HG03103 (cell line): Measurements from ENCODE around the gene HELT.
"Not testable (repeated sequence)": the region's sequence is repeated elsewhere in the genome, so short reads cannot be mapped to it uniquely, and the experiment has no call there.

Experiments
- ATAC-seq: cut with Tn5 transposase; IDR thresholded peaks from one replicate; pipeline ENCODE4 v1.9.1; 2021; ENCODE audit warnings: low read depth; ENCODE audit not compliant: unreplicated experiment

HELT gene

GRCh38 chr4:185033950-185034349, 15.7 kb downstream of the HELT start:
- no peak for ATAC-seq

- ATAC-seq, result no peak
Measured at GRCh38 chr4:185035284-185035683, 17.0 kb downstream of the HELT start.

DNA sequence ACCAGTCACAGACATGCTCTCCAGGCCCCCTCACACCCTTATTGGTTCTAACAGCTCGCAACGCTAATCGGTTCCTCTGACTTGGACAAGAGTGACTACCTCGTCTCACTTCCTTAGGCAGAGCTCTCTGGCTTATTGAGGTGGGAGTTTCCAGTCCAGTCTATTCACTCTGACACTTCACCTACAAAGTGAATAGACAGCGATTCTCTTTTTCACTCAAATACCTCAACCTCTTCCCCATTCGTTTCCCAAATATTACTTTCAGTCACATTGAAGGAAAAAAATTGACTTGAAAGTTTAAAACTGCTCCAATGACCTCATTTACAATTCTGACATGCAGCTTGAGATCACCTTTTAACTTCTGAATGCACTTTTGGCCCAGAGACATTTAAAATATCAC, 17.7 kb downstream of the HELT start:
- no peak for ATAC-seq

DNA sequence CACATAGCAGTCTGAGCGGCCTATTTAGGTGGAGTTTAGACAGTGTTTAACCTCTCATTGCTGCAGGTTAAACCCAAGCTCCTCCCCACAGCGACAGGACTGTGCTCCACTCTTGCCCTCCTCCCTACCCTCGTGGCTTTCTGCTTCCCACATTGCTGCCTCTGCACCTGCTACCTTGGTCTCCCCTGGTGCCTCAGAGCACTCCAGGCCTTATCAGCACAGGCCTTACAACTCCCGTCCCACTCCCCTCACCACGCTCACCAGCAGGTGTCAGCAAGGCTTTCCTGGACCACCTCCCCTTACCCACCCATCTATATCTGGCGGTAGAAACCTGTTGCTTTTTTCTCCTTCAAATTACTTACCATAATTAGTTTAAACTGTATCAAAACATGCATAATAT, 18.6 kb downstream of the HELT start:
- no peak for ATAC-seq

- peak; percentile 84 for ATAC-seq
Measured at GRCh38 chr4:185039508-185040273, 21.4 kb downstream of the HELT start.

- ATAC-seq, result no peak
Measured at GRCh38 chr4:185040523-185040922, 22.2 kb downstream of the HELT start.

GRCh38 chr4:185050286-185050685, 32.0 kb downstream of the HELT start:
- not testable (repeated sequence) for ATAC-seq

DNA sequence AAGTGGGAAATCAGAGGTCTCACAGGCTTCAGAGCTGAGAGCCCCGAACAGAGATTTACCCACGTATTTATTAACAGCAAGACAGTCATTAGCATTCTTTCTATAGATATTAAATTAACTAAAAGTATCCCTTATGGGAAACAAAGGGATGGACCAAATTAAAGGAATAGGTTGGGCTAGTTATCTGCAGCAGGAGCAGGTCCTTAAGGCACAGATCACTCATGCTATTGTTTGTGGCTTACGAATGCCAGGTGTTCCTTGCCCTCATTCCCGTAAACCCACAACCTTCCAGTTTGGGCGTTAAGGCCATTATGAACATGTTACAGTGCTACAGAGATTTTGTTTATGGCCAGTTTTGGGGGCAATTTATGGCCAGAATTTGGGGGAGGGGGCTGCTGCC, 33.0 kb downstream of the HELT start:
- ATAC-seq, result not testable (repeated sequence)

DNA sequence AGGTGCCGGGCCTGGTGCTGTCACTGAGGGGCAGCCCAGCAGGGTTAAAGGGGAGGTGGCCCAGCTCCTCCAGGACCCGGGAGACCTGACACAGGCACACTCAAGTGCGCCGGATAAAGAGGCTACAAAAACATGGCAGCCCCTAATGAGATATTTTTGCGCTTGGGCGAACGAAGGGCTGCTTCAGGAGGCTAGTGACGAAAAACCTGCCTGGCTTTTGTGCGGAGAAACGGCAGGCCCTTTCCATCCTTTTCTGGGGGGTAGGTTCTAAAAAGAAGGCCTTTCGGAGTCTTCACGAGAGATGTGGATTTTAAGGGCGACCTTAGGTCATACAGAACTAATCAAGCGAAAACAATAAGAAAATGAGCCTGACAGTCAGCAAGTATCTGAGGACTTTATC, 35.5 kb downstream of the HELT start:
- no peak for ATAC-seq

DNA sequence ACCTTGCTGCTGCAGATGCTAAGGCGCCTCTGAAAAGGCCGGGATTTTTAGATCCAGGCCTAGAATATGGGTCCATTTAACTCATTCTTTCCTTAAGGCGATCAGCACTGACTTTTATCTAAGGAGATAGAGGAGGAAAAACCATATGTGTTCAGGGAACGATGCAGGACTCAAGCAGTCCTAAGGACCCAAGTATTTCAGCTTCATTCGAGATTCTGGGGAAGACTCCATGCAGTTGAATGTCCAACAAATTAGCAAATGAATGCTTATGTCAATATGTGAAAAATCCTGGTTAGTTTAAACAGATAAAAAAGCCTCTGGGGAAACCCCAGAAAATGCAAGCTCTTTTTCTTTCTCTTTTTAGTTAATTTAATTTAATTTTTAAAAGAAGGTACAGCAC, 36.0 kb downstream of the HELT start:
- ATAC-seq, result no peak

DNA sequence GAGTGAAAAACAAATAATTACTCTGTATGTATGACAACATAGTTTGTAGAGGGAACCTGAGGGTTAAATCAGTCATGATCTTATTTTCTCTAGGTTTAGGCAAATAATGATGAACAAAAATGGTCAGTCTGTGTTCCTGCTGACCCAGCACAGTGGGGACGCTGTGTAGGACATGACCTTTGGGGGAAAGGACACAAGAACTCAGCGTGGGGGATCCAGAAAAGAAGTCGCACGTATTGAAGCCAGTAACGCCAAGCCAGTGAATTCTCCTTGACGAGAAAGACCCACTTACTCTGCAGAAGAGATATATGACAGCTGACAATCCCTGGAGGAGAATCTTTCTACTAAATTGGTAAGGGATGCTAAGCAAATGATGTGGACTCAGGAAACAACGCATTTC, 36.6 kb downstream of the HELT start:
- no peak for ATAC-seq

GRCh38 chr4:185061610-185062009, 43.3 kb downstream of the HELT start:
- ATAC-seq, result no peak

- ATAC-seq, result no peak
Measured at GRCh38 chr4:185062606-185063005, 44.3 kb downstream of the HELT start.

GRCh38 chr4:185066179-185066578, 47.9 kb downstream of the HELT start:
- no peak for ATAC-seq

DNA sequence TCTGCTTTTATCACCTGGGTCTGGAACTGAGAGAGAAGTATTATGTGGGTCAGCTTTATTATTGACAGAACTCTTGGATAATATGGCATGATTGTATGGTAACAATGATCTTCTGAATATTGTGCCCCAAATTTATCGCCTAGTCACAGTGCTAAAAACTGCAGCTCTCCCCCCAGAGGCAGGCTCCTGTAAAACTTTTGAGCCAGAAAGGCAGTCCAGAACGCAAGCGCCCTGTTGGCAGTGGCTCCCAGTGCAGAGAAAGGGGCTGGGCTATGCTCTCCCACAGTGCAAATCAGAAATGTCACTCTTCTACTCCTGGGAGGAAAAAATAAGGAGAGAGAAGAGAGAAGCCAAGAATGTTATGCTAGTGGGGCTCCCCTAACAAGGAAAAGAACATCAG, 50.5 kb downstream of the HELT start:
- no peak for ATAC-seq
